Measurements from ENCODE around the gene SSNA1.

- TF ChIP-seq ZNF274 (IDR thresholded peaks at IDR 0.05; ENCODE audit: low read depth, low read length) (no peak), SUZ12 (IDR thresholded peaks at IDR 0.05; ENCODE audit: extremely low read depth, insufficient read depth, insufficient read length) (no peak)
Observed at GRCh38 chr9:137182836-137183235, 5.6 kb upstream of the SSNA1 start.
